IMR-90 (cell line): ENCODE results near the gene JAK1. TPM values are rescaled to one million over a fixed set of nuclear protein-coding genes. Genes with fewer than 3 reads are reported as not detected.

Experiments
- ATAC-seq: fragments of 200-7000 bp; cut with Tn5 transposase; 2 replicates; pipeline ENCODE4 v1.9.1; 2020; ENCODE audit warnings: low read depth, mild to moderate bottlenecking, moderate library complexity
- BruUV-seq: library from RNA; stranded (reverse); fragments of 400-500 nt; replicated peaks from 2 replicates; lab custom pipeline; 2021; lab: Mats Ljungman, UMichigan
- CTCF ChIA-PET: fragments of 300-600 bp; formaldehyde crosslinking; extraction: SDS; loops from one replicate; lab custom pipeline; 2021; ENCODE audit warnings: antibody characterized with exemption; lab: Yijun Ruan, JAX
- POLR2A ChIA-PET: fragments of 300-600 bp; sonication (Branson Sonifier 250); formaldehyde crosslinking; loops from one replicate; lab custom pipeline; 2022; ENCODE audit warnings: antibody characterized with exemption; ENCODE audit not compliant: unreplicated experiment; lab: Charles Lee
- DNase-seq: peaks from one replicate; pipeline ENCODE4 v3.0.0; 2013
- H2AFZ ChIP-seq: replicated peaks from 2 replicates; pipeline ENCODE3; 2013; ENCODE audit warnings: low read length, mild to moderate bottlenecking; ENCODE audit not compliant: poor library complexity
- H2AK5ac ChIP-seq: 2 replicates; pipeline ENCODE4 v1.6.1; 2013; ENCODE audit warnings: low read depth, low read length, inconsistent platforms
- H2AK9ac ChIP-seq: replicated peaks from 2 replicates; pipeline ENCODE3; 2013; ENCODE audit warnings: mild to moderate bottlenecking, low read depth, low read length, moderate library complexity; ENCODE audit not compliant: poor library complexity
- H2BK120ac ChIP-seq: 2 replicates; pipeline ENCODE4 v1.6.1; 2013; ENCODE audit warnings: low read depth, low read length, inconsistent platforms
- H2BK15ac ChIP-seq: 3 replicates; pipeline ENCODE4 v1.6.1; 2013; ENCODE audit warnings: low read depth, low read length, inconsistent platforms
- H2BK20ac ChIP-seq: 2 replicates; pipeline ENCODE4 v1.6.1; 2013; ENCODE audit warnings: low read depth, mild to moderate bottlenecking, inconsistent platforms, low read length, moderate library complexity
- H2BK5ac ChIP-seq: 2 replicates; pipeline ENCODE4 v1.6.1; 2013; ENCODE audit warnings: mild to moderate bottlenecking, low read depth, low read length, inconsistent platforms; ENCODE audit not compliant: poor library complexity, severe bottlenecking
- H3K14ac ChIP-seq: replicated peaks from 2 replicates; pipeline ENCODE4 v1.6.1; 2013; ENCODE audit warnings: low read depth, low read length, inconsistent platforms
- H3K18ac ChIP-seq: 2 replicates; pipeline ENCODE4 v1.6.1; 2013; ENCODE audit warnings: low read depth, low read length, control low read depth
- H3K23ac ChIP-seq: 2 replicates; pipeline ENCODE4 v1.6.1; 2013; ENCODE audit warnings: low read depth, low read length, inconsistent platforms
- H3K27ac ChIP-seq: 2 replicates; pipeline ENCODE4 v1.5.1; 2013; ENCODE audit warnings: mild to moderate bottlenecking, control low read depth, low read length; ENCODE audit not compliant: insufficient read depth
- H3K27me3 ChIP-seq: 2 replicates; pipeline ENCODE4 v1.6.1; 2013; ENCODE audit warnings: low read length; ENCODE audit not compliant: control insufficient read depth, insufficient read depth
- H3K36me3 ChIP-seq: 2 replicates; pipeline ENCODE4 v1.6.1; 2013; ENCODE audit warnings: low read length, mixed read lengths; ENCODE audit not compliant: control insufficient read depth, insufficient read depth
- H3K4ac ChIP-seq: 2 replicates; pipeline ENCODE4 v1.6.1; 2013; ENCODE audit warnings: low read depth, low read length, inconsistent platforms
- H3K4me1 ChIP-seq: 2 replicates; pipeline ENCODE4 v1.6.1; 2013; ENCODE audit warnings: low read length, mixed read lengths; ENCODE audit not compliant: control insufficient read depth, insufficient read depth
- H3K4me2 ChIP-seq: 2 replicates; pipeline ENCODE4 v1.6.1; 2013; ENCODE audit warnings: low read depth, mild to moderate bottlenecking, control low read depth, low read length, moderate library complexity
- H3K4me3 ChIP-seq: 2 replicates; pipeline ENCODE4 v1.5.1; 2013; ENCODE audit warnings: low read depth, mild to moderate bottlenecking, control low read depth, low read length, moderate library complexity; ENCODE audit not compliant: insufficient read depth
- H3K56ac ChIP-seq: 2 replicates; pipeline ENCODE4 v1.6.1; 2013; ENCODE audit warnings: low read length, inconsistent platforms; ENCODE audit not compliant: insufficient read depth; ENCODE audit errors: extremely low read depth
- H3K79me1 ChIP-seq, 2 experiments: 2 replicates each; pipeline ENCODE4 v1.6.1; 2013; ENCODE audit warnings: low read length in 2 of 2, inconsistent platforms in 1 of 2, low read depth in 1 of 2
- H3K9ac ChIP-seq: 2 replicates; pipeline ENCODE4 v1.6.1; 2013; ENCODE audit warnings: low read depth, low read length, control low read depth
- H3K9me1 ChIP-seq: 2 replicates; pipeline ENCODE4 v1.6.1; 2013; ENCODE audit warnings: low read length, inconsistent platforms; ENCODE audit not compliant: insufficient read depth
- H3K9me3 ChIP-seq: 2 replicates; pipeline ENCODE4 v1.6.1; 2013; ENCODE audit warnings: low read length; ENCODE audit not compliant: control insufficient read depth, insufficient read depth
- H4K20me1 ChIP-seq: 2 replicates; pipeline ENCODE4 v1.6.1; 2013; ENCODE audit warnings: low read length, inconsistent platforms; ENCODE audit not compliant: insufficient read depth
- H4K5ac ChIP-seq: 2 replicates; pipeline ENCODE4 v1.6.1; 2013; ENCODE audit warnings: mild to moderate bottlenecking, low read depth, low read length, control low read depth
- H4K8ac ChIP-seq, 2 experiments: 2 replicates each; pipeline ENCODE4 v1.6.1; 2013; ENCODE audit warnings: low read depth in 2 of 2, low read length in 2 of 2, control low read depth in 1 of 2, inconsistent platforms in 1 of 2
- H4K91ac ChIP-seq: 2 replicates; pipeline ENCODE4 v1.6.1; 2013; ENCODE audit warnings: low read depth, low read length, inconsistent platforms; ENCODE audit not compliant: insufficient read depth
- CEBPB ChIP-seq: IDR thresholded peaks from 2 replicates; pipeline ENCODE4 v1.6.1; 2012; ENCODE audit warnings: low read depth, low read length, improper control_type of control experiment
- FOS ChIP-seq: fragments of 150-350 bp; IDR thresholded peaks from 2 replicates; pipeline ENCODE4 v1.6.1; 2016; ENCODE audit warnings: low read depth, low read length
- MAZ ChIP-seq: IDR thresholded peaks from 2 replicates; pipeline ENCODE4 v1.6.1; 2012; ENCODE audit warnings: low read depth, mild to moderate bottlenecking, low read length, improper control_type of control experiment, moderate library complexity, borderline replicate concordance
- NFE2L2 ChIP-seq: fragments of 150-350 bp; IDR thresholded peaks from 2 replicates; pipeline ENCODE4 v1.6.1; 2016; ENCODE audit warnings: low read depth, mild to moderate bottlenecking, low read length
- POLR2A ChIP-seq: IDR thresholded peaks from 2 replicates; pipeline ENCODE4 v1.6.1; 2012; ENCODE audit warnings: mild to moderate bottlenecking, low read depth, low read length
- USF2 ChIP-seq: fragments of 150-350 bp; IDR thresholded peaks from 2 replicates; pipeline ENCODE4 v1.6.1; 2017; ENCODE audit warnings: mild to moderate bottlenecking, antibody characterized with exemption, low read length, low read depth
- WGBS, 2 experiments: methylation state at CpG; one replicate each; pipeline versions ENCODE4 v1.1.5 to v1.1.7; 2013; ENCODE audit warnings: missing lambda C conversion rate in 2 of 2; ENCODE audit not compliant: insufficient read length in 1 of 2; ENCODE audit errors: extremely low coverage in 2 of 2; 5-methylcytosine and 5-hydroxymethylcytosine counted together
- dilution Hi-C: fragments of 300-500 bp; cut with HindIII; formaldehyde crosslinking; loops from one replicate; pipeline ENCODE4 v1.14.3; 2018; ENCODE audit warnings: low sequenced_read_pairs; ENCODE audit not compliant: unreplicated experiment
- in situ Hi-C: fragments of 300-500 bp; cut with MboI; formaldehyde crosslinking; loops from 3 replicates; pipeline ENCODE4 v1.14.3; 2019; ENCODE audit warnings: low sequenced_read_pairs, inconsistent platforms, mixed read lengths
- intact Hi-C: fragments of 100-400 bp; cut with micrococcal nuclease; formaldehyde crosslinking; loops from 2 replicates; pipeline ENCODE4 v1.10.0; 2022
- polyA plus RNA-seq, 3 experiments: library from polyadenylated mRNA; depleted of rRNA; stranded (reverse); fragments of >200 nt; gene quantifications; 2 replicates each; pipeline ENCODE4 v1.2.3, GENCODE V29; 2012; ENCODE audit warnings: low replicate concordance in 1 of 3
- total RNA-seq: library from RNA; depleted of rRNA; stranded (reverse); fragments of >200 nt; gene quantifications from 2 replicates; pipeline ENCODE4 v1.2.3, GENCODE V29; 2012
- TF ChIP-seq, protein P1 (sequence below): conservative IDR thresholded peaks from 2 replicates; pipeline ENCODE4 v1.5.1; 2012; ENCODE audit warnings: mild to moderate bottlenecking, low read depth, low read length, improper control_type of control experiment

Gene JAK1
- total and polyA plus RNA-seq, 2 of the 4 experiments (the other 2 are of a cell fraction), result 76.9 to 103 TPM

GRCh38 chr1:65002508-65003315, 36.4 kb upstream of the JAK1 start:
- in situ Hi-C loops (no loop called here), dilution Hi-C loops (no loop called here), intact Hi-C loops (loop anchor here (2.0 kb wide), 1 partner anchor 36 kb away; the partner anchor contains the start of gene JAK1)
- DNase-seq (peak; percentile 79), ATAC-seq (peak; percentile 92)
- ChIA-PET POLR2A (interaction anchor here (0.6 kb wide), 3 partner anchors 645 to 1233 kb away, joined by 4 to 6 read pairs (median 4); no protein-coding TSS in a partner anchor), CTCF (no interaction called here)
- Histone ChIP-seq H2BK5ac (peak overlapping the region; percentile 58), H2AK9ac (peak overlapping the region; percentile 60), H3K4me2 (peak overlapping the region; percentile 79), H3K18ac (peak overlapping the region; percentile 76), H3K23ac (peak overlapping the region; percentile 74; the same call in 1 of the 2 replicates), H3K27me3 (no peaks in the 10 kb centered on the region), H2BK15ac (0 out of 3 replicates have a peak overlapping the region, but pooled peaks have one; percentile 35), H3K79me1 (peaks cover 0 to 6% of the 10 kb centered on the region in 2 experiments; a peak in 1 of 4 replicates), H3K9ac (peak overlapping the region; percentile 72), H2AK5ac (no peak overlapping the region), H3K14ac (peak overlapping the region; percentile 79), H4K5ac (peak overlapping the region; percentile 32), H2AFZ (peak overlapping the region; percentile 95), H3K9me3 (no peaks in the 10 kb centered on the region), H4K91ac (peak overlapping the region; percentile 90), H2BK120ac (peak overlapping the region; percentile 80), H3K4me1 (peaks cover 9% of the 10 kb centered on the region), H4K8ac (peak overlapping the region; percentile 63 to 93), H2BK20ac (peak overlapping the region; percentile 71), H3K4ac (peak overlapping the region; percentile 68), H3K4me3 (peak overlapping the region; percentile 58), H3K9me1 (peaks cover 8% of the 10 kb centered on the region), H3K27ac (peak overlapping the region; percentile 82), H3K36me3 (no peaks in the 10 kb centered on the region), H4K20me1 (no peaks in the 10 kb centered on the region), H3K56ac (peak overlapping the region; percentile 19)
- peak; percentile 56; the same call in 1 of the 2 replicates for TF ChIP-seq FOS
- peak; percentile 97 for TF ChIP-seq CEBPB
- TF ChIP-seq, protein P1, sequence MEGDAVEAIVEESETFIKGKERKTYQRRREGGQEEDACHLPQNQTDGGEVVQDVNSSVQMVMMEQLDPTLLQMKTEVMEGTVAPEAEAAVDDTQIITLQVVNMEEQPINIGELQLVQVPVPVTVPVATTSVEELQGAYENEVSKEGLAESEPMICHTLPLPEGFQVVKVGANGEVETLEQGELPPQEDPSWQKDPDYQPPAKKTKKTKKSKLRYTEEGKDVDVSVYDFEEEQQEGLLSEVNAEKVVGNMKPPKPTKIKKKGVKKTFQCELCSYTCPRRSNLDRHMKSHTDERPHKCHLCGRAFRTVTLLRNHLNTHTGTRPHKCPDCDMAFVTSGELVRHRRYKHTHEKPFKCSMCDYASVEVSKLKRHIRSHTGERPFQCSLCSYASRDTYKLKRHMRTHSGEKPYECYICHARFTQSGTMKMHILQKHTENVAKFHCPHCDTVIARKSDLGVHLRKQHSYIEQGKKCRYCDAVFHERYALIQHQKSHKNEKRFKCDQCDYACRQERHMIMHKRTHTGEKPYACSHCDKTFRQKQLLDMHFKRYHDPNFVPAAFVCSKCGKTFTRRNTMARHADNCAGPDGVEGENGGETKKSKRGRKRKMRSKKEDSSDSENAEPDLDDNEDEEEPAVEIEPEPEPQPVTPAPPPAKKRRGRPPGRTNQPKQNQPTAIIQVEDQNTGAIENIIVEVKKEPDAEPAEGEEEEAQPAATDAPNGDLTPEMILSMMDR, result no peak
- peak; percentile 72; the same call in 1 of the 2 replicates for TF ChIP-seq POLR2A
- TF ChIP-seq NFE2L2, result no peak
- TF ChIP-seq MAZ, result peak; percentile 63; the same call in 1 of the 2 replicates
- peak; percentile 61; the same call in 1 of the 2 replicates for TF ChIP-seq USF2
- 1% methylated on average over 26 of the region's 72 CpGs; no CpG with 5 or more reads in 1 of the 2 experiments for WGBS, 2 experiments
- BruUV-seq, result no TSS peak
